Activated naive CD4-positive, alpha-beta T cell treated with anti-CD3 and anti-CD28 coated beads, Interleukin-2, amount 50 U/mL, for 24 hours (primary cell): ENCODE results near the gene HOXD12.
A peak's percentile ranks its signal among the peaks of the same experiment; 100 is the strongest.

ENCODE experiments used
- H3K27ac Mint-ChIP-seq: one replicate; pipeline ENCODE4 v1.8.0; 2021; ENCODE audit warnings: mild to moderate bottlenecking, mixed read lengths
- H3K27me3 Mint-ChIP-seq: one replicate; pipeline ENCODE4 v1.8.0; 2021; ENCODE audit warnings: mixed read lengths
- H3K36me3 Mint-ChIP-seq: one replicate; pipeline ENCODE4 v1.8.0; 2021; ENCODE audit warnings: mixed read lengths
- H3K4me1 Mint-ChIP-seq: one replicate; pipeline ENCODE4 v1.8.0; 2021; ENCODE audit warnings: mixed read lengths
- H3K4me3 Mint-ChIP-seq: one replicate; pipeline ENCODE4 v1.8.0; 2021; ENCODE audit warnings: mild to moderate bottlenecking, mixed read lengths
- H3K9me3 Mint-ChIP-seq: one replicate; pipeline ENCODE4 v1.8.0; 2021; ENCODE audit warnings: mixed read lengths

Gene HOXD12

GRCh38 chr2:176126929-176127773 is 27.6 kb downstream of the HOXD12 start:
- H3K4me3 Mint-ChIP-seq, result no peak overlapping the region
- no peak overlapping the region for H3K27ac Mint-ChIP-seq
- peaks cover 32% of the 10 kb centered on the region for H3K4me1 Mint-ChIP-seq
- no peaks in the 10 kb centered on the region for H3K9me3 Mint-ChIP-seq
- no peaks in the 10 kb centered on the region for H3K36me3 Mint-ChIP-seq
- peaks cover 63% of the 10 kb centered on the region for H3K27me3 Mint-ChIP-seq

- Mint-ChIP-seq H3K4me3 (no peak overlapping the region), H3K27me3 (peaks cover 65% of the 10 kb centered on the region), H3K36me3 (no peaks in the 10 kb centered on the region), H3K27ac (no peak overlapping the region), H3K9me3 (no peaks in the 10 kb centered on the region), H3K4me1 (peaks cover 36% of the 10 kb centered on the region)
These were observed 28.1 kb downstream of the HOXD12 start for GRCh38 chr2:176127774-176128072.

- Mint-ChIP-seq H3K27ac (peak overlapping the region; percentile 20), H3K9me3 (no peaks in the 10 kb centered on the region), H3K4me1 (peaks cover 36% of the 10 kb centered on the region), H3K4me3 (peak overlapping the region; percentile 16), H3K27me3 (peaks cover 67% of the 10 kb centered on the region), H3K36me3 (peaks cover 2% of the 10 kb centered on the region)
These were observed 28.8 kb downstream of the HOXD12 start for GRCh38 chr2:176128172-176128981.

DNA sequence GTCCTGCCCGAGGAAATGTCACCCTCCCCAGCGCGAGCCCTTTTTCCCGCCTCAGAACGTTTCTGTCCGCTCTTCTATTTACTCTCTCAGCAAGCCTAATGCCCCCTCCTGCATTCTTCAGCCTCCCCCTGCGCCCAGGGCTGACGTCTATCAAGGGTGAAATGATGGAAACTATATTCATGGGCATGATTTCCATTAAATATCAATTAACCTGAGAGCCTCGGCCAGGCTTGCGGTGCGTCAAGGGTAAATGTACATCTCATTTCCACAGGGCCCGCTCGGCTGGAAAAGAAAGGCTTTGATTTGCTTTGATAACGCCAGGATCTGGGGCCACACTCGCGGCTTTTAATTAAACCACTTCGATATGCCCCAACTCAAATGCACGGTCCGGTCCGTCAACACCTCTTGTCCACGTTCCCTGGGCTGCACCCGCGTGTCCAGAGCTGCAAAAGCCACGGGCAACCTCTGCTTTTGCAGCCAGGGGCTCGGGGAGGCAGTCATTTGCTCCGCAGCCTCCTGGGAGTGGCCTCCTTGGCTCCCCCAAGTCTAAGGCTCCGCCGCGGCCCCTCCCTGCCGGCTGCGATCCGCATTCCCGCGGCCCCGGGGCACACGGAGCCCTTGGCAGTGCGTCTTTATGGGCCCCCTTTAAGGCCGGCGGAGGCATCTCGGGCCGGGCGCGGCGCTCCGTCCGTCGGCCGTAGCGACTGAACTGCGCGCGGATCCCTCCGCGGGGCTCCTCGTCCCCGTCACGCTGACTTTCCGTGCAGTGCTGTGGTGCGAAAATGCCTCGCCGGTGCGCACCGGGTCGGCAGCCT is 29.6 kb downstream of the HOXD12 start, which contains the start of gene HOXD8:
Gene HOXD8, plus strand, starts transcription at position 724 of the 815 bp plus-strand sequence. CDS start 662 bp downstream, outside the sequence.
- peaks cover 33% of the 10 kb centered on the region for H3K4me1 Mint-ChIP-seq
- peaks cover 68% of the 10 kb centered on the region for H3K27me3 Mint-ChIP-seq
- peaks cover 2% of the 10 kb centered on the region for H3K36me3 Mint-ChIP-seq
- H3K9me3 Mint-ChIP-seq, result no peaks in the 10 kb centered on the region
- H3K27ac Mint-ChIP-seq, result peak within 1 kb of the TSS; percentile 20
- peak within 1 kb of the TSS; percentile 62 for H3K4me3 Mint-ChIP-seq

GRCh38 chr2:176129813-176130146 is 30.2 kb downstream of the HOXD12 start:
- Mint-ChIP-seq H3K9me3 (no peaks in the 10 kb centered on the region), H3K27me3 (peaks cover 69% of the 10 kb centered on the region), H3K4me3 (no peak overlapping the region), H3K4me1 (peaks cover 33% of the 10 kb centered on the region), H3K27ac (no peak overlapping the region), H3K36me3 (peaks cover 2% of the 10 kb centered on the region)

DNA sequence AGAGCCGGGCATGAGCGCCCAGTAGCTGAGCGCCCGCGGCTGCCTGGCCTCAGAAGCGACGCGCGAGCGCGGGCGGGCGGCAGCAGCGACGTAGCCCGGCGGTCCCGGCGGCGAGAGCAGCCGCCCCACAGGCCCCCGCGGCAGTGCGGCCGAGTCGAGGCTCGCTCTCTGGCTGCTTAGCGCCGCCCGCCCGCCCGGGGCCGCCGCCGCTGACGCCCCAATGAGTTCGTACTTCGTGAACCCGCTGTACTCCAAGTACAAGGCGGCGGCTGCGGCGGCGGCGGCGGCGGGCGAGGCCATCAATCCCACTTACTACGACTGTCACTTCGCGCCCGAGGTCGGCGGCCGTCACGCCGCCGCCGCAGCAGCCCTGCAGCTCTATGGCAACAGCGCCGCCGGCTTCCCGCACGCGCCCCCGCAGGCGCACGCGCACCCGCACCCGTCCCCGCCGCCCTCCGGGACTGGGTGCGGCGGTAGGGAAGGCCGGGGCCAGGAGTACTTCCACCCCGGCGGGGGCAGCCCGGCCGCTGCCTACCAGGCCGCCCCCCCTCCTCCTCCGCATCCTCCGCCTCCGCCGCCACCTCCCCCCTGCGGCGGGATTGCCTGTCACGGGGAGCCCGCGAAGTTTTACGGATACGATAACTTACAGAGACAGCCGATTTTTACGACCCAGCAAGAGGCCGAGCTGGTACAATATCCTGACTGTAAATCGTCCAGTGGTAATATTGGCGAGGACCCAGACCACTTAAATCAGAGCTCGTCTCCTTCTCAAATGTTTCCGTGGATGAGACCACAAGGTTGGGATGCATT is 30.8 kb downstream of the HOXD12 start:
- no peak overlapping the region for H3K27ac Mint-ChIP-seq
- peaks cover 2% of the 10 kb centered on the region for H3K36me3 Mint-ChIP-seq
- H3K4me1 Mint-ChIP-seq, result peaks cover 35% of the 10 kb centered on the region
- peaks cover 71% of the 10 kb centered on the region for H3K27me3 Mint-ChIP-seq
- peak overlapping the region; percentile 62 for H3K4me3 Mint-ChIP-seq
- H3K9me3 Mint-ChIP-seq, result no peaks in the 10 kb centered on the region

- peak overlapping the region; percentile 70 for H3K27ac Mint-ChIP-seq
- peak overlapping the region; percentile 62 for H3K4me3 Mint-ChIP-seq
- peaks cover 6% of the 10 kb centered on the region for H3K36me3 Mint-ChIP-seq
- no peaks in the 10 kb centered on the region for H3K9me3 Mint-ChIP-seq
- peaks cover 71% of the 10 kb centered on the region for H3K27me3 Mint-ChIP-seq
- peaks cover 42% of the 10 kb centered on the region for H3K4me1 Mint-ChIP-seq
These were observed 31.6 kb downstream of the HOXD12 start for GRCh38 chr2:176130957-176131847.

DNA sequence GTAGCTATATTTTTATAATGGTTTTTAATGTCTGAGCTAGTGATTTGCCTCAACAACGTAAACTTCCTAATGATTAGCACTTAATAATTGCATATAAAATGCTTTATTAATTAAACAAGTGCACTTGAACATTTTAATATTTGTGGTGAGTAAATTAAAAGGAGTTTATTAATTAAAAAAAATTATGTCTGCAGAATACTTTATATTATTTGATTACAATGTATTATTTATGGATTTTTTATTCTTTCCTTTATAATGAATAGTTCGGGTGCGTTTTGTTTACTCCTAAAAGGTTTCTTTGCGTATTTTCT is 32.2 kb downstream of the HOXD12 start:
- Mint-ChIP-seq H3K4me3 (peak overlapping the region; percentile 75), H3K4me1 (peaks cover 42% of the 10 kb centered on the region), H3K36me3 (peaks cover 6% of the 10 kb centered on the region), H3K27ac (no peak overlapping the region), H3K9me3 (no peaks in the 10 kb centered on the region), H3K27me3 (peaks cover 68% of the 10 kb centered on the region)

- Mint-ChIP-seq H3K4me1 (peaks cover 46% of the 10 kb centered on the region), H3K27me3 (peaks cover 65% of the 10 kb centered on the region), H3K36me3 (peaks cover 6% of the 10 kb centered on the region), H3K4me3 (peak overlapping the region; percentile 75), H3K27ac (peak overlapping the region; percentile 42), H3K9me3 (peaks cover under 1% of the 10 kb centered on the region)
These were observed 32.9 kb downstream of the HOXD12 start for GRCh38 chr2:176132205-176133171.

- peaks cover 6% of the 10 kb centered on the region for H3K36me3 Mint-ChIP-seq
- H3K4me3 Mint-ChIP-seq, result no peak overlapping the region
- H3K4me1 Mint-ChIP-seq, result peaks cover 38% of the 10 kb centered on the region
- H3K27ac Mint-ChIP-seq, result no peak overlapping the region
- peaks cover 66% of the 10 kb centered on the region for H3K27me3 Mint-ChIP-seq
- peaks cover 5% of the 10 kb centered on the region for H3K9me3 Mint-ChIP-seq
These were observed 33.8 kb downstream of the HOXD12 start for GRCh38 chr2:176133389-176133788.

GRCh38 chr2:176134035-176134434 is 34.4 kb downstream of the HOXD12 start:
- Mint-ChIP-seq H3K4me3 (no peak overlapping the region), H3K27me3 (peaks cover 67% of the 10 kb centered on the region), H3K4me1 (peaks cover 37% of the 10 kb centered on the region), H3K9me3 (peaks cover 9% of the 10 kb centered on the region), H3K27ac (no peak overlapping the region), H3K36me3 (peaks cover 6% of the 10 kb centered on the region)

DNA sequence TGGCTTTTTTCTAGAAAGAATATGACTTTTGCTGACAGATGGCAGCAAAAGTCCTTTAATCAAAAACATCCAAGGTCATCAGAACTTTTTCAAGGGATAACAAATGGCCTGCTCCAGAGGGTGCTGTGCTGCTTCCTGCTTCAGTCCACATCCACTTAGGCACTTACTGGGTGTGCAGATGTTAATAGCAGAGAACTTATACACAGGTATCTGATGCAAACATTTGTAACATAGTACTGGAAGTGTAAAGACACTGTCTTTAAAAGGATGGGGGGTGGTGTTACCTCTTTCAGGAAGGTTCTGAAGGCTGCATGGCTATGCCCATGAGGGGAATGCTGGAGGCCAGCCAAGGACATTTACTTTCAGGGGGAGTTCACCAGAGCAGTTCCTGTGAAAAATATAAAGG is 35.4 kb downstream of the HOXD12 start:
- Mint-ChIP-seq H3K9me3 (peaks cover 9% of the 10 kb centered on the region), H3K4me1 (peaks cover 39% of the 10 kb centered on the region), H3K36me3 (peaks cover 6% of the 10 kb centered on the region), H3K27me3 (peaks cover 72% of the 10 kb centered on the region), H3K4me3 (no peak overlapping the region), H3K27ac (no peak overlapping the region)
